CD14-positive monocyte (primary cell): Measurements from ENCODE around the gene OMD. TPM values are rescaled to one million over a fixed set of nuclear protein-coding genes. Genes with fewer than 3 reads are reported as not detected.

Experiments
- DNase-seq, 3 donors: peaks; one replicate each; pipeline ENCODE4 v3.0.0-alpha.2; 2011 to 2022
- H2AFZ ChIP-seq: 2 replicates; pipeline ENCODE4 v1.6.0; 2012; ENCODE audit warnings: mild to moderate bottlenecking, low read depth, low read length, inconsistent platforms; ENCODE audit not compliant: insufficient read depth, poor library complexity, severe bottlenecking
- H3K27ac ChIP-seq, 2 donors: 1 replicate in 1 of 2; 2 replicates in 1 of 2; pipeline ENCODE4 v1.5.1; 2012 to 2013; ENCODE audit warnings: low read length in 2 of 2, control low read depth in 1 of 2, inconsistent platforms in 1 of 2, low read depth in 1 of 2, mild to moderate bottlenecking in 1 of 2
- H3K27me3 ChIP-seq, 2 donors: one replicate each; pipeline versions ENCODE4 v1.6.0 to v1.6.1; 2011 to 2013; ENCODE audit warnings: low read length in 2 of 2; ENCODE audit not compliant: control insufficient read depth in 2 of 2, insufficient read depth in 2 of 2
- H3K36me3 ChIP-seq, 2 donors: replicated peaks in 1 of 2; 1 replicate in 1 of 2; 2 replicates in 1 of 2; pipeline versions ENCODE4 v1.5.1 to v1.6.1; 2012 to 2013; ENCODE audit warnings: low read length in 2 of 2, control low read depth in 1 of 2, inconsistent platforms in 1 of 2, mild to moderate bottlenecking in 1 of 2; ENCODE audit not compliant: insufficient read depth in 2 of 2, control insufficient read depth in 1 of 2
- H3K4me1 ChIP-seq, 2 donors: 1 replicate in 1 of 2; 2 replicates in 1 of 2; pipeline versions ENCODE4 v1.5.1 to v1.6.1; 2012 to 2013; ENCODE audit warnings: low read length in 2 of 2, control low read depth in 1 of 2, inconsistent platforms in 1 of 2, mild to moderate bottlenecking in 1 of 2, moderate library complexity in 1 of 2; ENCODE audit not compliant: insufficient read depth in 2 of 2, control insufficient read depth in 1 of 2
- H3K4me2 ChIP-seq: replicated peaks from 2 replicates; pipeline ENCODE3; 2012; ENCODE audit warnings: low read length, moderate library complexity, mild to moderate bottlenecking; ENCODE audit not compliant: poor library complexity, severe bottlenecking; ENCODE audit errors: extremely low read depth
- H3K4me3 ChIP-seq, 3 experiments: fragments of 200-600 bp in 1 of 3; sonication (generic) in 1 of 3; replicated peaks in 1 of 3; 1 replicate in 2 of 3; 2 replicates in 1 of 3; pipeline ENCODE4 v1.5.1; 2011 to 2013; ENCODE audit warnings: low read length in 3 of 3, mild to moderate bottlenecking in 3 of 3, control low read depth in 2 of 3, low read depth in 2 of 3, inconsistent platforms in 1 of 3, moderate library complexity in 1 of 3
- H3K79me2 ChIP-seq: 2 replicates; pipeline ENCODE4 v1.6.0; 2012; ENCODE audit warnings: mild to moderate bottlenecking, control low read depth, inconsistent platforms, low read length, moderate library complexity; ENCODE audit not compliant: insufficient read depth
- H3K9ac ChIP-seq: 2 replicates; pipeline ENCODE4 v1.6.0; 2017; ENCODE audit warnings: low read length, mild to moderate bottlenecking; ENCODE audit not compliant: insufficient read depth, poor library complexity, severe bottlenecking
- H3K9me3 ChIP-seq, 2 donors: replicated peaks in 1 of 2; 1 replicate in 1 of 2; 2 replicates in 1 of 2; pipeline versions ENCODE4 v1.5.1 to v1.6.1; 2012 to 2013; ENCODE audit warnings: low read length in 2 of 2, control low read depth in 1 of 2; ENCODE audit not compliant: control insufficient read depth in 1 of 2, insufficient read depth in 1 of 2
- H4K20me1 ChIP-seq: 2 replicates; pipeline ENCODE4 v1.6.0; 2012; ENCODE audit warnings: mild to moderate bottlenecking, low read length, control low read depth, moderate library complexity; ENCODE audit not compliant: insufficient read depth
- H3K27ac Mint-ChIP-seq, 7 donors: one replicate each; pipeline ENCODE4 v1.8.0; 2020; ENCODE audit warnings: mild to moderate bottlenecking in 7 of 7, mixed read lengths in 7 of 7, moderate library complexity in 6 of 7, inconsistent platforms in 2 of 7
- H3K27me3 Mint-ChIP-seq, 3 donors: one replicate each; pipeline ENCODE4 v1.8.0; 2021 to 2022; ENCODE audit warnings: low read depth in 3 of 3, mild to moderate bottlenecking in 3 of 3, mixed read lengths in 3 of 3, moderate library complexity in 3 of 3, inconsistent platforms in 1 of 3
- H3K36me3 Mint-ChIP-seq, 2 donors: one replicate each; pipeline ENCODE4 v1.8.0; 2020; ENCODE audit warnings: mixed read lengths in 2 of 2, inconsistent platforms in 1 of 2, mild to moderate bottlenecking in 1 of 2
- H3K4me1 Mint-ChIP-seq: one replicate; pipeline ENCODE4 v1.8.0; 2020; ENCODE audit warnings: mild to moderate bottlenecking, mixed read lengths
- H3K4me3 Mint-ChIP-seq, 2 donors: one replicate each; pipeline ENCODE4 v1.8.0; 2020; ENCODE audit warnings: mild to moderate bottlenecking in 2 of 2, mixed read lengths in 2 of 2, moderate library complexity in 1 of 2
- H3K9me3 Mint-ChIP-seq, 7 donors: one replicate each; pipeline ENCODE4 v1.8.0; 2020 to 2022; ENCODE audit warnings: mixed read lengths in 7 of 7, mild to moderate bottlenecking in 6 of 7, moderate library complexity in 6 of 7, inconsistent platforms in 2 of 7
- WGBS: methylation state at CpG from one replicate; pipeline ENCODE4 v1.1.5; 2013; ENCODE audit warnings: missing lambda C conversion rate; ENCODE audit not compliant: insufficient coverage; 5-methylcytosine and 5-hydroxymethylcytosine counted together
- intact Hi-C, 2 donors: fragments of 100-400 bp; cut with micrococcal nuclease; formaldehyde crosslinking; loops; one replicate each; pipeline versions ENCODE4 v1.15.0 to v1.15.1; 2023
- polyA plus RNA-seq, 3 donors: library from polyadenylated mRNA; depleted of rRNA in 1 of 3; unstranded in 2 of 3; stranded (reverse) in 1 of 3; fragments of 300-500 nt in 2 of 3; fragments of >200 nt in 1 of 3; fragmentation: Illumina TruSeq in 2 of 3; gene quantifications; 1 replicate in 2 of 3; 2 replicates in 1 of 3; pipeline ENCODE4 v1.2.3, GENCODE V29; 2012 to 2021
- TF ChIP-seq, protein P1 (sequence below): fragments of 200-600 bp; IDR thresholded peaks from one replicate; pipeline ENCODE4 v1.8.0; 2022; ENCODE audit warnings: antibody characterized with exemption, mild to moderate bottlenecking

The OMD gene
- polyA plus RNA-seq, 3 donors, result not detected

DNA sequence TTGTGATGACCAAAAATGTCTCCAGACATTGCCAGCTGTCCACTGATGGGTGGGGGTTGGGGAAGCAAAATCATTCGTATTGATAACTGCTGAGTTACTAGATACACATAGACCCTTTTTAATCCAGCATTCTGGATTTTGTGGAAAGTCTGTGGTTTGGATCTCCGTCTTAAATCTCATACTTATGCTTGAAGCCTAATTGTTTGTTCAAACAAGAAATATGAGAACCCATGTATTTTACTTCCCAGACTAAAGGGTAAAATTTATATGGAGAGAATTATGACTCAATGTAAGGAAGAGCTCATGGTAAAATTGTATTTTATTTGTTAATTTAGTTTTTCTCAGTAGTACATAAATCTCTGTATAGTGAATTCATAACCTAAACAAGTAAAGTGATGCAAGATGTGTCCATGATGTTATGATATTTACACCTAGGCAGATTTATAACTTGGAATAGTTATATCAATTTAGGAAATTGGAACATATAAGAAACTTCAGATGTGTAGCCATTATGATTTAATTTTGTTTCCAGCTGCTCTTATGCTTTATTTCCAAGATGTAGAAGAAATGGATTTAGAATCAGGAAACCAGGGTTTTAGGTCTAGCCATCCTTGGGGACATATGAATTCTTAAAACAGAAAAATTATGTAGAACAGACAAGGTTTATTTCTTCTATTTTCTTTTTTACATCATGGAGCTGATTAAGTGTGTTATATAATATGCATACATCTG is 15.4 kb downstream of the OMD start:
- Histone ChIP-seq H3K27ac (no peak overlapping the region), H3K36me3 (no peaks in the 10 kb centered on the region), H3K4me1 (peaks cover 13 to 14% of the 10 kb centered on the region in 2 donors), H3K9me3 (no peaks in the 10 kb centered on the region), H3K27me3 (no peaks in the 10 kb centered on the region), H2AFZ (no peak overlapping the region), H3K4me3 (no peak overlapping the region), H3K4me2 (no peak overlapping the region), H3K79me2 (no peaks in the 10 kb centered on the region), H3K9ac (no peak overlapping the region), H4K20me1 (no peaks in the 10 kb centered on the region)
- peaks cover 22% of the 10 kb centered on the region for H3K4me1 Mint-ChIP-seq
- H3K27me3 Mint-ChIP-seq, result no peaks in the 10 kb centered on the region
- H3K9me3 Mint-ChIP-seq, result no peaks in the 10 kb centered on the region
- no peak for DNase-seq
- TF ChIP-seq, protein P1, sequence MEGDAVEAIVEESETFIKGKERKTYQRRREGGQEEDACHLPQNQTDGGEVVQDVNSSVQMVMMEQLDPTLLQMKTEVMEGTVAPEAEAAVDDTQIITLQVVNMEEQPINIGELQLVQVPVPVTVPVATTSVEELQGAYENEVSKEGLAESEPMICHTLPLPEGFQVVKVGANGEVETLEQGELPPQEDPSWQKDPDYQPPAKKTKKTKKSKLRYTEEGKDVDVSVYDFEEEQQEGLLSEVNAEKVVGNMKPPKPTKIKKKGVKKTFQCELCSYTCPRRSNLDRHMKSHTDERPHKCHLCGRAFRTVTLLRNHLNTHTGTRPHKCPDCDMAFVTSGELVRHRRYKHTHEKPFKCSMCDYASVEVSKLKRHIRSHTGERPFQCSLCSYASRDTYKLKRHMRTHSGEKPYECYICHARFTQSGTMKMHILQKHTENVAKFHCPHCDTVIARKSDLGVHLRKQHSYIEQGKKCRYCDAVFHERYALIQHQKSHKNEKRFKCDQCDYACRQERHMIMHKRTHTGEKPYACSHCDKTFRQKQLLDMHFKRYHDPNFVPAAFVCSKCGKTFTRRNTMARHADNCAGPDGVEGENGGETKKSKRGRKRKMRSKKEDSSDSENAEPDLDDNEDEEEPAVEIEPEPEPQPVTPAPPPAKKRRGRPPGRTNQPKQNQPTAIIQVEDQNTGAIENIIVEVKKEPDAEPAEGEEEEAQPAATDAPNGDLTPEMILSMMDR, result no peak
- WGBS, result no CpG with 5 or more reads among the region's 2 CpGs
- H3K36me3 Mint-ChIP-seq, result no peaks in the 10 kb centered on the region
- intact Hi-C loops, result no loop called here
- no peak overlapping the region for H3K4me3 Mint-ChIP-seq
- no peak overlapping the region for H3K27ac Mint-ChIP-seq

- Histone ChIP-seq H4K20me1 (no peaks in the 10 kb centered on the region), H3K4me1 (peaks cover 13 to 14% of the 10 kb centered on the region in 2 donors), H3K27ac (no peak overlapping the region), H3K9me3 (no peaks in the 10 kb centered on the region), H3K4me2 (no peak overlapping the region), H3K4me3 (no peak overlapping the region), H3K27me3 (no peaks in the 10 kb centered on the region), H2AFZ (no peak overlapping the region), H3K36me3 (no peaks in the 10 kb centered on the region), H3K79me2 (no peaks in the 10 kb centered on the region), H3K9ac (no peak overlapping the region)
- intact Hi-C loops, result no loop called here
- Mint-ChIP-seq H3K4me3 (no peak overlapping the region), H3K27me3 (no peaks in the 10 kb centered on the region), H3K27ac (no peak overlapping the region), H3K4me1 (peaks cover 22% of the 10 kb centered on the region), H3K36me3 (no peaks in the 10 kb centered on the region), H3K9me3 (no peaks in the 10 kb centered on the region)
- TF ChIP-seq, protein P1, result no peak
- 85% methylated on average over 2 of the region's 2 CpGs for WGBS
- DNase-seq, result no peak
Measured at GRCh38 chr9:92407818-92408217, 16.5 kb downstream of the OMD start.
